HepG2 (cell line): ENCODE results near the gene MAP3K20. TPM values are rescaled to one million over a fixed set of nuclear protein-coding genes. Genes with fewer than 3 reads are reported as not detected.

Experiments used
- ATF4 ChIP-seq, 2 experiments: fragments of 450-650 bp in 1 of 2; sonication (generic) in 1 of 2; formaldehyde crosslinking; IDR thresholded peaks; 2 replicates each; pipeline versions ENCODE4 v1.5.0 to v1.8.0; 2020 to 2022; ENCODE audit warnings: mild to moderate bottlenecking in 1 of 2, missing genetic modification reagents in 1 of 2
- CREB1 ChIP-seq, 2 experiments: fragments of 450-650 bp in 1 of 2; IDR thresholded peaks; 2 replicates each; pipeline ENCODE4 v1.6.1; 2016 to 2017; ENCODE audit warnings: control low read depth in 1 of 2, mild to moderate bottlenecking in 1 of 2, missing compliant biosample characterization in 1 of 2, missing genetic modification characterization in 1 of 2
- EED ChIP-seq: sonication (generic); formaldehyde crosslinking; IDR thresholded peaks from 2 replicates; pipeline ENCODE4 v1.5.0; 2020; ENCODE audit warnings: mild to moderate bottlenecking, missing genetic modification reagents
- EZH2 ChIP-seq: conservative IDR thresholded peaks from 2 replicates; pipeline ENCODE4 v1.6.1; 2012; ENCODE audit warnings: mild to moderate bottlenecking, low read depth, low read length, moderate library complexity
- HMG20A ChIP-seq: IDR thresholded peaks from 2 replicates; pipeline ENCODE4 v1.6.1; 2016; ENCODE audit warnings: borderline replicate concordance
- MTA3 ChIP-seq: sonication (generic); formaldehyde crosslinking; IDR thresholded peaks from 2 replicates; pipeline ENCODE4 v1.4.0; 2020; ENCODE audit warnings: missing genetic modification reagents
- PRPF4 ChIP-seq: fragments of 200-400 bp; formaldehyde crosslinking; IDR thresholded peaks from 2 replicates; pipeline ENCODE4 v1.6.1; 2016; ENCODE audit warnings: low read length, low read depth; ENCODE audit not compliant: poor library complexity, severe bottlenecking
- SETDB1 ChIP-seq: sonication (generic); formaldehyde crosslinking; IDR thresholded peaks from 2 replicates; pipeline ENCODE4 v1.5.1; 2020; ENCODE audit warnings: missing genetic modification reagents, mild to moderate bottlenecking, borderline replicate concordance
- TRIM24 ChIP-seq: sonication (generic); formaldehyde crosslinking; IDR thresholded peaks from 2 replicates; pipeline ENCODE4 v1.8.0; 2022; ENCODE audit warnings: mild to moderate bottlenecking, missing genetic modification reagents
- ZBTB40 ChIP-seq, 2 experiments: fragments of 450-650 bp in 1 of 2; sonication (generic) in 1 of 2; formaldehyde crosslinking in 1 of 2; IDR thresholded peaks; 2 replicates each; pipeline versions ENCODE4 v1.6.1 to v1.8.0; 2016 to 2022; ENCODE audit warnings: antibody characterized with exemption in 1 of 2, mild to moderate bottlenecking in 1 of 2, missing genetic modification reagents in 1 of 2
- ZNF281 ChIP-seq: sonication (generic); formaldehyde crosslinking; IDR thresholded peaks from 2 replicates; pipeline ENCODE4 v1.4.0; 2020; ENCODE audit warnings: missing genetic modification reagents, borderline replicate concordance
- ZSCAN25 ChIP-seq: sonication (generic); formaldehyde crosslinking; IDR thresholded peaks from 2 replicates; pipeline ENCODE4 v1.8.0; 2022; ENCODE audit warnings: mild to moderate bottlenecking, missing genetic modification reagents
- polyA plus RNA-seq, 8 experiments: library from polyadenylated mRNA; depleted of rRNA in 3 of 8; stranded (reverse) in 7 of 8; unstranded in 1 of 8; fragments of >200 nt; fragmentation: Illumina TruSeq in 4 of 8; extraction: Trizol in 4 of 8; gene quantifications; 2 replicates each; pipeline versions ENCODE4 v1.2.1 to v1.2.3, GENCODE V29; 2011 to 2016; ENCODE audit warnings: low read depth in 4 of 8, missing spikeins in 1 of 8, mixed read lengths in 1 of 8; ENCODE audit not compliant: insufficient read depth in 1 of 8
- total RNA-seq, 5 experiments: library from RNA; depleted of rRNA; stranded (reverse); fragments of >200 nt; fragmentation: Illumina TruSeq; extraction: Trizol; gene quantifications; 2 replicates each; pipeline ENCODE4 v1.2.3, GENCODE V29; 2016; ENCODE audit warnings: low read depth in 1 of 5
- TF ChIP-seq, protein P1 (sequence below): IDR thresholded peaks from 2 replicates; pipeline ENCODE4 v1.6.1; 2016

The MAP3K20 gene
- total and polyA plus RNA-seq, 2 of the 13 experiments (the other 11 are each of a cell fraction or from before 2014, with no cell fraction given) = 5.2 to 13.5 TPM

- TF ChIP-seq ZBTB40 (IDR thresholded peaks at IDR 0.05) (no peak), ZBTB40 (CRISPR knock-in tag; IDR thresholded peaks at IDR 0.05) (no peak), ATF4 (CRISPR knock-in tag; IDR thresholded peaks at IDR 0.05) (peak in 1 of 2 experiments; percentile 82; a peak in 2 of 4 replicates), MTA3 (no peak), CREB1 (IDR thresholded peaks at IDR 0.05) (peak; percentile 69), CREB1 (CRISPR knock-in tag; IDR thresholded peaks at IDR 0.05) (no peak; the same call in 1 of the 2 replicates), ZSCAN25 (CRISPR knock-in tag) (no peak), SETDB1 (CRISPR knock-in tag) (no peak), EZH2 (no peak), PRPF4 (no peak), EED (CRISPR knock-in tag) (no peak), HMG20A (CRISPR knock-in tag) (peak; percentile 77), TRIM24 (CRISPR knock-in tag) (no peak), ZNF281 (CRISPR knock-in tag) (peak; percentile 28; the same call in 1 of the 2 replicates)
- TF ChIP-seq, protein P1, sequence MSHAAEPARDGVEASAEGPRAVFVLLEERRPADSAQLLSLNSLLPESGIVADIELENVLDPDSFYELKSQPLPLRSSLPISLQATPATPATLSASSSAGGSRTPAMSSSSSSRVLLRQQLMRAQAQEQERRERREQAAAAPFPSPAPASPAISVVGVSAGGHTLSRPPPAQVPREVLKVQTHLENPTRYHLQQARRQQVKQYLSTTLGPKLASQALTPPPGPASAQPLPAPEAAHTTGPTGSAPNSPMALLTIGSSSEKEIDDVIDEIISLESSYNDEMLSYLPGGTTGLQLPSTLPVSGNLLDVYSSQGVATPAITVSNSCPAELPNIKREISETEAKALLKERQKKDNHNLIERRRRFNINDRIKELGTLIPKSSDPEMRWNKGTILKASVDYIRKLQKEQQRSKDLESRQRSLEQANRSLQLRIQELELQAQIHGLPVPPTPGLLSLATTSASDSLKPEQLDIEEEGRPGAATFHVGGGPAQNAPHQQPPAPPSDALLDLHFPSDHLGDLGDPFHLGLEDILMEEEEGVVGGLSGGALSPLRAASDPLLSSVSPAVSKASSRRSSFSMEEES = peak; percentile 51; the same call in 1 of the 2 replicates
Measured at GRCh38 chr2:173048897-173049661, 26.6 kb upstream of the MAP3K20 start (continued).
